Coronary artery (tissue), 2 donors: ENCODE results near the gene AHCYL1.

Experiments used
- DNase-seq: peaks from one replicate; pipeline ENCODE4 v3.0.0-alpha.2; 2017; ENCODE audit warnings: low spot score
- H3K27ac ChIP-seq, 2 donors: fragments of 200-600 bp; sonication (generic); one replicate each; pipeline ENCODE4 v1.5.1; 2016 to 2019
- H3K4me3 ChIP-seq: fragments of 200-600 bp; sonication (generic); 2 replicates; pipeline ENCODE4 v1.5.1; 2016; ENCODE audit warnings: mild to moderate bottlenecking, moderate library complexity
- TF ChIP-seq, protein P1 (sequence below): fragments of 200-600 bp; sonication (generic); IDR thresholded peaks from one replicate; pipeline ENCODE4 v1.5.1; 2019; ENCODE audit warnings: antibody characterized with exemption

Gene AHCYL1

GRCh38 chr1:109959974-109960744 lies 24.4 kb upstream of the AHCYL1 start:
- peak overlapping the region in 1 of 2 donors; percentile 15 for H3K27ac ChIP-seq
- DNase-seq = no peak

DNA sequence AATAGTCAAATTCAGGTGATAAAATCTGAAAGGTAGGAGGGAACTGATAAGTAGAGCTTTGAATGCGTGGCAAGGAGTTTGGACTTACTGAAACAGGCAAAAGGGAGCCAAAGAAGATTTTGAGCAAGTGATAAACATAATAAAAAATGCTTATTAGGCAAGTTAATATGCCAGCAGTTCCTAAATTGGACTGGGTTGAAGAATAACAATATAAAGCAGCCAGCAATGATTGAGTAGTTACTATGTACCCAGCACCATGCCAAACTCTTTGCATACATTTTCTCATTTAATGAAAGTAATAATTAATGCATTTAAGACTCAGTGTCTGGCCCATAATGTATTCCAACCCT lies 23.8 kb upstream of the AHCYL1 start:
- TF ChIP-seq, protein P1, sequence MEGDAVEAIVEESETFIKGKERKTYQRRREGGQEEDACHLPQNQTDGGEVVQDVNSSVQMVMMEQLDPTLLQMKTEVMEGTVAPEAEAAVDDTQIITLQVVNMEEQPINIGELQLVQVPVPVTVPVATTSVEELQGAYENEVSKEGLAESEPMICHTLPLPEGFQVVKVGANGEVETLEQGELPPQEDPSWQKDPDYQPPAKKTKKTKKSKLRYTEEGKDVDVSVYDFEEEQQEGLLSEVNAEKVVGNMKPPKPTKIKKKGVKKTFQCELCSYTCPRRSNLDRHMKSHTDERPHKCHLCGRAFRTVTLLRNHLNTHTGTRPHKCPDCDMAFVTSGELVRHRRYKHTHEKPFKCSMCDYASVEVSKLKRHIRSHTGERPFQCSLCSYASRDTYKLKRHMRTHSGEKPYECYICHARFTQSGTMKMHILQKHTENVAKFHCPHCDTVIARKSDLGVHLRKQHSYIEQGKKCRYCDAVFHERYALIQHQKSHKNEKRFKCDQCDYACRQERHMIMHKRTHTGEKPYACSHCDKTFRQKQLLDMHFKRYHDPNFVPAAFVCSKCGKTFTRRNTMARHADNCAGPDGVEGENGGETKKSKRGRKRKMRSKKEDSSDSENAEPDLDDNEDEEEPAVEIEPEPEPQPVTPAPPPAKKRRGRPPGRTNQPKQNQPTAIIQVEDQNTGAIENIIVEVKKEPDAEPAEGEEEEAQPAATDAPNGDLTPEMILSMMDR = no peak
- no peak for DNase-seq
- no peak overlapping the region for H3K4me3 ChIP-seq
- no peak overlapping the region for H3K27ac ChIP-seq

More at GRCh38 chr1:109959974-109960744, 24.4 kb upstream of the AHCYL1 start:
- no peak overlapping the region for H3K4me3 ChIP-seq
- TF ChIP-seq, protein P1 = no peak

GRCh38 chr1:109963864-109964263 lies 20.7 kb upstream of the AHCYL1 start:
- no peak overlapping the region for H3K27ac ChIP-seq
- no peak overlapping the region for H3K4me3 ChIP-seq
- no peak for DNase-seq
- TF ChIP-seq, protein P1 = no peak

DNA sequence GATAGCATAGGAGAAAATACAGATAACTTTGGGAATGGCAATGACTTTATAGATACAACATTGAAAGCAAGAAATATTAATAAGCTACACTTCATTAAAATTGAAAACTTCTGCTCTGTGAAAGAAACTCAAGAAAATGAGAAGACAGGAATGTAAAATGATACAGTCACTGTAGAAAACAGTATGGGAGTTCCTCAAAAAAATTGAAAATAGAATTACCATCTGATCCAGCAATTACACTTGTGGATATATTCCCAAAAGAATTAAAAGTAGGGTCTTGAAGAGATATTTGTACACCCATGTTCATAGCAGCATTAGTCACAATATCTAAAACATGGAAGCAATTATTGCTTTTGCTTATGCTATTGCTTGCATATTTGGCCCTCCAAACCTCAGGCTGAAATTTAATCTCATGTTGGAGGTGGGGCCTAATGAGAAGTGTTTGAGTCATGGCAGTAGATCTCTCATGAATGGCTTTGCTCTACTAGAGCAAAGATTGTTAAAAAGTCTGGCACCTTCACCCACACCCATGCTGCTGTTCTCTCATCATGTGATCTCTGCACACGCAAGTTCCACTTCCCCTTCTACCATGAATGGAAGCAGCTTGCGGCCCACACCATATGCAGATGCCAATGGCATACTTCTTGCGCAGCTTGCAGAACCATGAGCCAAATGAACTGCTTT lies 15.3 kb upstream of the AHCYL1 start:
- no peak overlapping the region for H3K4me3 ChIP-seq
- no peak for DNase-seq
- TF ChIP-seq, protein P1 = no peak
- no peak overlapping the region for H3K27ac ChIP-seq

GRCh38 chr1:109969907-109970306 lies 14.7 kb upstream of the AHCYL1 start:
- TF ChIP-seq, protein P1 = no peak
- Histone ChIP-seq H3K4me3 (no peak overlapping the region), H3K27ac (no peak overlapping the region)
- DNase-seq = no peak

- Histone ChIP-seq H3K27ac (no peak overlapping the region), H3K4me3 (no peak overlapping the region)
- TF ChIP-seq, protein P1 = no peak
- no peak for DNase-seq
These were observed 13.0 kb upstream of the AHCYL1 start for GRCh38 chr1:109971559-109971958.

DNA sequence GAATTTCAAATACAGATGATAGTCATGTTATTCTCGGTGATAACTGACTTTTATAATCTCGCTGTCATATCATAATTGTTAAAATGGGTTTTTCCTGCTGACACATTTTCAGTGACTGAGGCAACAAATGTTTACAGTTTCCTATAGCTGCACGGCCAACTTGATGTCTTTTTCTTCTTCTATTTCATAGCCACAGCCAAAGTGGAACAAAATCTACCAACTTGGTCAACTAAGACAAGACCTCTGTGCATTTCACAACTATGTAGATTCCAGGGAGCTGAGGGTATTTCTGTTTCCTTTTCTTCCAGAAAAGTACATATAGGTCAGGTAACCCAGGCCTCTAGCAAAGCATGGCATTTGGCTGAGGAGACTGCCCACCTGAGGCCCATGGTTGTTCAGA lies 10.4 kb upstream of the AHCYL1 start:
- Histone ChIP-seq H3K4me3 (no peak overlapping the region), H3K27ac (no peak overlapping the region)
- DNase-seq = no peak
- TF ChIP-seq, protein P1 = no peak
